Activated CD4-positive, alpha-beta T cell treated with anti-CD3 and anti-CD28 coated beads for 24 hours (primary cell): Measurements from ENCODE around the gene ADRB1.

Source experiments
- DNase-seq, 2 donors: peaks; one replicate each; pipeline ENCODE4 v3.0.0-alpha.2; 2020; ENCODE audit warnings: low read depth in 2 of 2

The ADRB1 gene

GRCh38 chr10:114057855-114058254, 14.2 kb downstream of the ADRB1 start:
- no peak for DNase-seq

- DNase-seq = no peak
These were observed 14.6 kb downstream of the ADRB1 start for GRCh38 chr10:114058297-114058696.

GRCh38 chr10:114059561-114059960, 15.9 kb downstream of the ADRB1 start:
- no peak for DNase-seq

- DNase-seq = no peak
These were observed 16.8 kb downstream of the ADRB1 start for GRCh38 chr10:114060456-114060855.

GRCh38 chr10:114061148-114061547, 17.5 kb downstream of the ADRB1 start:
- DNase-seq = no peak

GRCh38 chr10:114061789-114062188, 18.1 kb downstream of the ADRB1 start:
- no peak for DNase-seq

GRCh38 chr10:114064151-114065048, 20.7 kb downstream of the ADRB1 start:
- no peak for DNase-seq

- no peak for DNase-seq
These were observed 21.4 kb downstream of the ADRB1 start for GRCh38 chr10:114065049-114065435.

GRCh38 chr10:114068054-114068707, 24.5 kb downstream of the ADRB1 start:
- DNase-seq = no peak

- no peak for DNase-seq
These were observed 27.0 kb downstream of the ADRB1 start for GRCh38 chr10:114070710-114071109.

- no peak for DNase-seq
These were observed 27.5 kb downstream of the ADRB1 start for GRCh38 chr10:114071178-114071577.

GRCh38 chr10:114073395-114074186, 29.9 kb downstream of the ADRB1 start:
- DNase-seq = no peak

- DNase-seq = no peak
These were observed 31.4 kb downstream of the ADRB1 start for GRCh38 chr10:114075093-114075492.

GRCh38 chr10:114077347-114077746, 33.7 kb downstream of the ADRB1 start:
- DNase-seq = no peak

GRCh38 chr10:114077815-114078219, 34.2 kb downstream of the ADRB1 start:
- DNase-seq = no peak

- no peak for DNase-seq
These were observed 34.7 kb downstream of the ADRB1 start for GRCh38 chr10:114078346-114078745.

- no peak for DNase-seq
These were observed 35.8 kb downstream of the ADRB1 start for GRCh38 chr10:114079421-114079820.

GRCh38 chr10:114081911-114082583, 38.4 kb downstream of the ADRB1 start:
- no peak for DNase-seq

GRCh38 chr10:114083040-114083439, 39.4 kb downstream of the ADRB1 start:
- DNase-seq = no peak

GRCh38 chr10:114084215-114084614, 40.5 kb downstream of the ADRB1 start:
- no peak for DNase-seq

- no peak for DNase-seq
These were observed 43.6 kb downstream of the ADRB1 start for GRCh38 chr10:114087255-114087654.

- DNase-seq = no peak
These were observed 44.0 kb downstream of the ADRB1 start for GRCh38 chr10:114087655-114088054.
